GM19463 (cell line): Measurements from ENCODE around the gene ALDH1A1.

ENCODE experiments used
- ATAC-seq: cut with Tn5 transposase; IDR thresholded peaks from one replicate; pipeline ENCODE4 v1.9.1; 2021; ENCODE audit warnings: mild to moderate bottlenecking, moderate library complexity; ENCODE audit not compliant: unreplicated experiment

Gene ALDH1A1

GRCh38 chr9:72898784-72899733 is 53.8 kb downstream of the ALDH1A1 start:
- no peak for ATAC-seq

- no peak for ATAC-seq
These were observed 54.5 kb downstream of the ALDH1A1 start for GRCh38 chr9:72898360-72898759.

GRCh38 chr9:72897069-72897649 is 55.7 kb downstream of the ALDH1A1 start:
- ATAC-seq = no peak

GRCh38 chr9:72896439-72896838 is 56.4 kb downstream of the ALDH1A1 start:
- no peak for ATAC-seq

GRCh38 chr9:72895122-72895521 is 57.7 kb downstream of the ALDH1A1 start:
- ATAC-seq = no peak

- ATAC-seq = no peak
These were observed 58.5 kb downstream of the ALDH1A1 start for GRCh38 chr9:72894342-72894741.

- ATAC-seq = no peak
These were observed 59.4 kb downstream of the ALDH1A1 start for GRCh38 chr9:72893437-72893836.

- ATAC-seq = no peak
These were observed 61.8 kb downstream of the ALDH1A1 start for GRCh38 chr9:72891043-72891442.

GRCh38 chr9:72888943-72889342 is 63.9 kb downstream of the ALDH1A1 start:
- ATAC-seq = no peak

- ATAC-seq = no peak
These were observed 64.8 kb downstream of the ALDH1A1 start for GRCh38 chr9:72888067-72888466.

GRCh38 chr9:72886386-72886785 is 66.5 kb downstream of the ALDH1A1 start:
- ATAC-seq = no peak

GRCh38 chr9:72884508-72884907 is 68.3 kb downstream of the ALDH1A1 start:
- no peak for ATAC-seq

- no peak for ATAC-seq
These were observed 69.0 kb downstream of the ALDH1A1 start for GRCh38 chr9:72883875-72884274.

- no peak for ATAC-seq
These were observed 70.6 kb downstream of the ALDH1A1 start for GRCh38 chr9:72882117-72882775.

GRCh38 chr9:72880821-72881220 is 72.0 kb downstream of the ALDH1A1 start:
- ATAC-seq = no peak

GRCh38 chr9:72875221-72875620 is 77.6 kb downstream of the ALDH1A1 start:
- ATAC-seq = no peak

- ATAC-seq = no peak
These were observed 78.5 kb downstream of the ALDH1A1 start for GRCh38 chr9:72874344-72874743.

- ATAC-seq = no peak
These were observed 79.4 kb downstream of the ALDH1A1 start for GRCh38 chr9:72873456-72873855.

GRCh38 chr9:72872718-72873117 is 80.1 kb downstream of the ALDH1A1 start:
- no peak for ATAC-seq

GRCh38 chr9:72871685-72872084 is 81.2 kb downstream of the ALDH1A1 start:
- no peak for ATAC-seq

GRCh38 chr9:72864327-72864726 is 88.5 kb downstream of the ALDH1A1 start:
- no peak for ATAC-seq
